Measurements from ENCODE around the gene KRTAP4-8. TPM values are rescaled to one million over a fixed set of nuclear protein-coding genes. Genes with fewer than 3 reads are reported as not detected.

KRTAP4-8 gene
- polyA plus RNA-seq, 1 donor (not counting 4 experiments of a cell fraction or from before 2014, with no cell fraction given) = not detected

DNA sequence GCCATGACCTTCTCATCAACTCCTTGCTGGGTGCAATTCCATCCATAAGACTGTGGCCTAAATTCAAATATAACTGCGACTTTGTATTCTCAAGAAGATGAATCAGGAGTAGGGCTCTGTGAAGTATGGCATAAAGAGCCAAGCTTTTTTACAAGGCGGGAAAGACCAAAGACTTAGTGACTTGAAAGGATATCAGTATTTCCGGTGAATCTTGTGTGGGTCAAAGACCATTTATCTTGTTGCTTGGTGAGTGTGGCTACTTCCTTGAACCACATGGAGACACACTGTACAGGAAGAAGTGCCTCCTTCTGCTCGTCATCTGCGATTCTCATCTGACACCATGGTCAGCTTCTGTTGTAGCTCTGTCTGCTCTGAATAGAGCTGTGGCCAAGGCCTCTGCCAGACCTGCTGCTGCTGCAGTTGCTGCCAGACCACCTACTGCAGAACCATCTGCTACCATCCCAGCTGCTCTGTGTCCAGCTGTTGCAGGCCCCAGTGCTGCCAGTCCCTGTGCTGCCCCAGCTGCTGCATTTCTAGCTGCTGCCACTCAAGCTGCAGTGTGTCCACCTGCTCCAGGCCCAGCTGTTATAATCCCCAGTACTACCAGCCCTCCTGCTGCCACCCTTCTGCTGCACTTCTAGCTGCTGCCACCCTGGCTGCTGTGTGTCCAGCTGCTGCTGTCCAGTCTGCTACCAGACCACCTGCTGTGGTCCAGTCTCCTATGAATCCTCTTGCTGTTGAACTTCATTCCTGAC lies 26.2 kb downstream of the KRTAP4-8 start:
- Histone ChIP-seq H3K9ac (ENCODE audit: control insufficient read depth, extremely low read depth, insufficient read depth, low read length) (no peak overlapping the region), H3K9me3 (ENCODE audit: control insufficient read depth, low read depth, low read length) (no peaks in the 10 kb centered on the region), H3K9me1 (ENCODE audit: control insufficient read depth, extremely low read depth, insufficient read depth, low read length) (no peaks in the 10 kb centered on the region), H3K4me3 (ENCODE audit: control insufficient read depth in 2 of 3, extremely low read depth in 1 of 3, insufficient read depth in 2 of 3, low read depth in 1 of 3, low read length in 3 of 3) (no peak overlapping the region), H3K36me3 (ENCODE audit: control insufficient read depth in 2 of 2, extremely low read depth in 1 of 2, insufficient read depth in 2 of 2, low read length in 2 of 2) (no peaks in the 10 kb centered on the region), H4K20me1 (ENCODE audit: control insufficient read depth, extremely low read depth, insufficient read depth, low read length) (no peaks in the 10 kb centered on the region), H2AFZ (ENCODE audit: control insufficient read depth, low read length) (no peak overlapping the region), H3K79me2 (ENCODE audit: control insufficient read depth, insufficient read depth, low read length) (no peaks in the 10 kb centered on the region), H3K27me3 (ENCODE audit: control insufficient read depth, extremely low read depth, insufficient read depth, low read length) (no peaks in the 10 kb centered on the region), H3K4me2 (ENCODE audit: control insufficient read depth, extremely low read depth, insufficient read depth, low read depth, low read length) (no peak overlapping the region), H3K4me1 (ENCODE audit: control insufficient read depth, extremely low read depth, insufficient read depth, low read length) (peaks cover 4% of the 10 kb centered on the region), H3K27ac (ENCODE audit: control insufficient read depth, insufficient read depth, low read length) (no peak overlapping the region)
- TF ChIP-seq, protein P1, sequence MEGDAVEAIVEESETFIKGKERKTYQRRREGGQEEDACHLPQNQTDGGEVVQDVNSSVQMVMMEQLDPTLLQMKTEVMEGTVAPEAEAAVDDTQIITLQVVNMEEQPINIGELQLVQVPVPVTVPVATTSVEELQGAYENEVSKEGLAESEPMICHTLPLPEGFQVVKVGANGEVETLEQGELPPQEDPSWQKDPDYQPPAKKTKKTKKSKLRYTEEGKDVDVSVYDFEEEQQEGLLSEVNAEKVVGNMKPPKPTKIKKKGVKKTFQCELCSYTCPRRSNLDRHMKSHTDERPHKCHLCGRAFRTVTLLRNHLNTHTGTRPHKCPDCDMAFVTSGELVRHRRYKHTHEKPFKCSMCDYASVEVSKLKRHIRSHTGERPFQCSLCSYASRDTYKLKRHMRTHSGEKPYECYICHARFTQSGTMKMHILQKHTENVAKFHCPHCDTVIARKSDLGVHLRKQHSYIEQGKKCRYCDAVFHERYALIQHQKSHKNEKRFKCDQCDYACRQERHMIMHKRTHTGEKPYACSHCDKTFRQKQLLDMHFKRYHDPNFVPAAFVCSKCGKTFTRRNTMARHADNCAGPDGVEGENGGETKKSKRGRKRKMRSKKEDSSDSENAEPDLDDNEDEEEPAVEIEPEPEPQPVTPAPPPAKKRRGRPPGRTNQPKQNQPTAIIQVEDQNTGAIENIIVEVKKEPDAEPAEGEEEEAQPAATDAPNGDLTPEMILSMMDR (optimal IDR thresholded peaks at IDR 0.05 in 1 of 3, IDR thresholded peaks at IDR 0.05 in 1 of 3, conservative IDR thresholded peaks at IDR 0.05 in 1 of 3; ENCODE audit: extremely low read depth in 1 of 3, insufficient read depth in 2 of 3, low read length in 3 of 3) = no peak
- no peak for TF ChIP-seq EZH2 (IDR thresholded peaks at IDR 0.05; ENCODE audit: low read length)
- FAIRE-seq (no peak), DNase-seq (ENCODE audit: low read depth, low spot score) (no peak)
- dilution Hi-C loops (cut with MboI; ENCODE audit: extremely low pct_ligation_motif_present, low sequenced_read_pairs) = no loop called here

DNA sequence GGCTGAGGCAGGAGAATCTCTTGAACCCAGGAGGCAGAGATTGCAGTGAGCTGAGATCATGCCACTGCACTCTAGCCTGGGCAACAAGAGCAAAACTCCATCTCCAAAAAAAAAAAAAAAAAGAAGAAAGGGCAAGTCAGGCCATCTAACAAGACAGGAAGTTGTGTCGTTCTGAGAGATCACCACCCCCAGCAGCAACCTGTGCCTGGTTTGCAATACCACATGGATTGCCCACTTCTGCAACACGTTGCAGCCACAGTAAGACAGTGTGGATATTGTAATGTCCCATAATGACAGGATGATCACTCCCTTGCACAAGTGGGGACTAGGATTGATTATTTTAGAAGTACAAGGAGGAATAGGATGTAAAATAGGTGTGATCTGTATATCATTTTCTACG lies 28.9 kb downstream of the KRTAP4-8 start:
- H3K9me3 ChIP-seq (ENCODE audit: control insufficient read depth, low read depth, low read length) = no peaks in the 10 kb centered on the region
- no peak overlapping the region for H3K4me2 ChIP-seq (ENCODE audit: control insufficient read depth, extremely low read depth, insufficient read depth, low read depth, low read length)
- no peaks in the 10 kb centered on the region for H3K36me3 ChIP-seq (ENCODE audit: control insufficient read depth in 2 of 2, extremely low read depth in 1 of 2, insufficient read depth in 2 of 2, low read length in 2 of 2)
- no peaks in the 10 kb centered on the region for H3K9me1 ChIP-seq (ENCODE audit: control insufficient read depth, extremely low read depth, insufficient read depth, low read length)
- no peak for DNase-seq (ENCODE audit: low read depth, low spot score)
- no peak overlapping the region for H3K4me3 ChIP-seq (ENCODE audit: control insufficient read depth in 2 of 3, extremely low read depth in 1 of 3, insufficient read depth in 2 of 3, low read depth in 1 of 3, low read length in 3 of 3)
- peaks cover 14% of the 10 kb centered on the region for H3K4me1 ChIP-seq (ENCODE audit: control insufficient read depth, extremely low read depth, insufficient read depth, low read length)
- TF ChIP-seq EZH2 (IDR thresholded peaks at IDR 0.05; ENCODE audit: low read length) = no peak
- TF ChIP-seq, protein P1 (optimal IDR thresholded peaks at IDR 0.05 in 1 of 3, IDR thresholded peaks at IDR 0.05 in 1 of 3, conservative IDR thresholded peaks at IDR 0.05 in 1 of 3; ENCODE audit: extremely low read depth in 1 of 3, insufficient read depth in 2 of 3, low read length in 3 of 3) = no peak
- H3K9ac ChIP-seq (ENCODE audit: control insufficient read depth, extremely low read depth, insufficient read depth, low read length) = no peak overlapping the region
- no peaks in the 10 kb centered on the region for H4K20me1 ChIP-seq (ENCODE audit: control insufficient read depth, extremely low read depth, insufficient read depth, low read length)
- H3K79me2 ChIP-seq (ENCODE audit: control insufficient read depth, insufficient read depth, low read length) = no peaks in the 10 kb centered on the region
- no peak overlapping the region for H2AFZ ChIP-seq (ENCODE audit: control insufficient read depth, low read length)
- H3K27ac ChIP-seq (ENCODE audit: control insufficient read depth, insufficient read depth, low read length) = no peak overlapping the region
- dilution Hi-C loops (cut with MboI; ENCODE audit: extremely low pct_ligation_motif_present, low sequenced_read_pairs) = no loop called here
- H3K27me3 ChIP-seq (ENCODE audit: control insufficient read depth, extremely low read depth, insufficient read depth, low read length) = no peaks in the 10 kb centered on the region
- no peak for FAIRE-seq

Measured in keratinocyte (primary cell).